ENCODE data around the gene RAPGEF5.

Gene RAPGEF5

DNA sequence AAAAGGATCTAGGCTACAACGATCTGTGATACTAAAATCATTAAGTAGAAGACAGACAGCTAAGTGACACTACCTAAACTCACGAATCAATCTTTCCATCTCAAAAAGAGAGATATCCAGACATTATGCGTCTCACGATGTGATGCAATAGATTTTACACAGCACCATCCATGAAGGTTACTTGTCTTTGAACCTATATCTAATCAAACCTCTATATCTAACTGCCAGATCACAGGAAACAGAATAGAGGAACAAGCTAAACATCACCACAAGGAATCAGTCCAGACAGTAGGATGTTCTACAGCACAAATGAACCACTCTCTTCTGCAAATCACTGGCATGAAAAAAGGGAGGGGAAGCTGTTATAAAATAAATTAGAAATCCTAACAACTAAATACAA lies 4.1 kb downstream of the RAPGEF5 start:
- H3K4me3 ChIP-seq = no peak overlapping the region
- peaks cover 0 to 7% (median 0%) of the 10 kb centered on the region in 3 donors for H3K9me3 ChIP-seq
- DNase-seq = no peak
- peaks cover 0 to 16% (median 13%) of the 10 kb centered on the region in 4 donors for H3K4me1 ChIP-seq
- H3K36me3 ChIP-seq = no peaks in the 10 kb centered on the region
- peaks cover 0 to 30% of the 10 kb centered on the region in 2 donors for H3K27me3 ChIP-seq
- no peak for TF ChIP-seq CTCF (IDR thresholded peaks at IDR 0.05)
- no peak overlapping the region for H3K27ac ChIP-seq
- intact Hi-C loops (cut with DNase I; ENCODE audit: low total_unique reads) = no loop called here

GRCh38 chr7:22351878-22352277 lies 5.1 kb downstream of the RAPGEF5 start:
- H3K27ac ChIP-seq = no peak overlapping the region
- DNase-seq = no peak
- H3K9me3 ChIP-seq = peaks cover 0 to 7% (median 0%) of the 10 kb centered on the region in 3 donors
- H3K36me3 ChIP-seq = no peaks in the 10 kb centered on the region
- H3K4me1 ChIP-seq = peaks cover 0 to 9% (median 7%) of the 10 kb centered on the region in 4 donors
- peaks cover 0 to 30% of the 10 kb centered on the region in 2 donors for H3K27me3 ChIP-seq
- no peak for TF ChIP-seq CTCF (IDR thresholded peaks at IDR 0.05)
- no peak overlapping the region for H3K4me3 ChIP-seq
- intact Hi-C loops (cut with DNase I; ENCODE audit: low total_unique reads) = no loop called here

DNA sequence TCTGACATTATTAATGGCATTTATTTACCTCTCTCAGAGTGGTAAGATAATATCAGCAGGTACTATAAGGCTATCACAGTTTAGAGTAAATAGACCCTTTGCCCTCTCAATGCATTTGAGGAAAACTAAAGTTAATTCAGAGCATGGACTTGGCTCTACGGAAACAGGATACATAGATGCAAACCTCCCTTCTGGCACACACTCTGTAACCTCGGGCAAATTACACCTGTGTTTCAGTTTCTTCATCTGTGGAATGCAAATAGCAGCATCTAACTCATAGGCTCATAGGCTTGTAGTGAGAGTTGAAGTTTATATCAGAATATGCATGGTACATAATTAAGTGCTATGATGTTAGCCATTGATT lies 5.6 kb downstream of the RAPGEF5 start:
- peaks cover 0 to 4% (median 3%) of the 10 kb centered on the region in 4 donors for H3K4me1 ChIP-seq
- no peak for DNase-seq
- TF ChIP-seq CTCF (IDR thresholded peaks at IDR 0.05) = no peak
- intact Hi-C loops (cut with DNase I; ENCODE audit: low total_unique reads) = no loop called here
- peaks cover 0 to 7% (median 0%) of the 10 kb centered on the region in 3 donors for H3K9me3 ChIP-seq
- no peak overlapping the region for H3K4me3 ChIP-seq
- H3K27ac ChIP-seq = no peak overlapping the region
- peaks cover 0 to 26% of the 10 kb centered on the region in 2 donors for H3K27me3 ChIP-seq
- H3K36me3 ChIP-seq = no peaks in the 10 kb centered on the region

DNA sequence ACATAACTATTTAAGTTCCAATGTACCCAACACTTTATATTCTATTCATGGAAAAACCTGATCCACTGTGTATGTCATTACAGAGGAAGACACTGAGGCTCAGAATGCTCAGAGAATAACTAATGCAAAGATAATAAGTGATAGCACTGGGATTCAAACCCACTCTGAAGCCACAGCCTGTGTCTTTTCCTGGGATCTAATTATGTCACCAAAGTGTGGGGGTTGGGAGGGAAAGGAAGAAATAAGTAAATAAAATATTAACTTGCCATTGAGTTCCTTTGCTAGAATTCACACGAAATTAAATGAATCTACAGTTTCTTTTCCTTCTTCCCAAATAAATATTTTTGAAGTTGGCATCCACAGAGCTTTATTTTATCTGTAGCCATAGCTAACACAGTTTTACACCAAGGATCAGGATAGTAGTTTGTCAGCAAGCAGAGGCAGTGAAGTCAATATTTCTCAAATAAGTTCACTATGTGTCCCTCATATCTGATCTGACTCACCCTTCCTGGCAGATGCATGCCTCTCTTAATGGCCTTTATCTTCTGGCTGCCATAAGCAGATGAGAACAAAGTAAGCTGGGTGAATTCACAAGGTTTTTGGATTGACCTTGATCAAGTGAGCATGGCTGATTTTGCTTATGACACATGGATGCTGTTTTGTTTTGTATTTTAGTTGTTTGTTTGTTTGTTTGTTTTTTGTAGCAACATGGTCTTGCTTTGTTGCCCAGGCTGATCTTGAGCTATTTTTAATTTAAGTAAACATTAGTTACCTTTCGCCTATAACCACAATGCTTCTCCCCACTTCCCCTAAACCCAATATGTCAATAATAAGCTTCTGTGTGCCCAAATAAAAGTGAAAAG lies 6.3 kb downstream of the RAPGEF5 start:
- H3K36me3 ChIP-seq = no peaks in the 10 kb centered on the region
- DNase-seq = no peak
- H3K9me3 ChIP-seq = peaks cover 0 to 7% (median 0%) of the 10 kb centered on the region in 3 donors
- no peaks in the 10 kb centered on the region for H3K4me1 ChIP-seq
- no peak overlapping the region for H3K27ac ChIP-seq
- H3K27me3 ChIP-seq = peaks cover 0 to 21% of the 10 kb centered on the region in 2 donors
- no peak overlapping the region for H3K4me3 ChIP-seq
- no peak for TF ChIP-seq CTCF (IDR thresholded peaks at IDR 0.05)
- intact Hi-C loops (cut with DNase I; ENCODE audit: low total_unique reads) = no loop called here

- Histone ChIP-seq H3K4me3 (no peak overlapping the region), H3K4me1 (no peaks in the 10 kb centered on the region), H3K27me3 (peaks cover 0 to under 1% of the 10 kb centered on the region in 2 donors), H3K9me3 (no peaks in the 10 kb centered on the region), H3K27ac (no peak overlapping the region), H3K36me3 (no peaks in the 10 kb centered on the region)
- no peak for TF ChIP-seq CTCF (IDR thresholded peaks at IDR 0.05)
- intact Hi-C loops (cut with DNase I; ENCODE audit: low total_unique reads) = no loop called here
- no peak for DNase-seq
Measured at GRCh38 chr7:22348379-22348778, 8.6 kb downstream of the RAPGEF5 start.

Data from tibial artery (tissue), 4 donors.